ENCODE measurements around the gene NUP88.
A peak's percentile ranks its signal among the peaks of the same experiment; 100 is the strongest.
"Not testable (repeated sequence)": the region's sequence is repeated elsewhere in the genome, so short reads cannot be mapped to it uniquely, and the experiment has no call there.

NUP88 gene

DNA sequence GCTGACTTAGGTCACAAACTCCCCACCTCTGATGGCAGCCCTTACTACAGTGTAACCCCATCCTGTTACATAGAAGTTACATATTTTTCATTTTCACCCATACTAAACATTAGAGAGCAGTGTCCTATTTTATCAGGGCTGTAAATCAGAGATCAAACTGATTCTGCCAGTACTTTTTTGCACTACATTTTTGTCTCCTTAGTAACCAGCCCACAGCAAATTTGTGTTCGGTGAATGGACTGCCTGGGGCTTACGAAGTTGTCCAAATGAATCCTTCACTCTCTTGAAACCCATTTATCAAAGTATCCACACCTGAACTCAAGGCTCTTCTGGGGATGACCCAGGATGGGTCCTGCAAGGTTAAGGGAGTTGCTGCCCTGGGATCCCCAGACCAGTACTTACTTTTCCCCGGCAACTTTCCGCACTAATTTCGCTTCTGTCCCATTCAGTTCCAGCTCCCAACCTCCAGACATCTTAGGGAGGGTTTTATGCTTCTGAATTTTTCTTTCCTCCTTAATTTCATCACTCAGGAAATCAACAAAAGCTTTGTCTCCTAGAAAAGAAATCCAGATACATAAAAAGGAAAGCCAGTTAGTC lies 18.4 kb upstream of the NUP88 start:
- Histone ChIP-seq H3K4me2 (ENCODE audit: low read length) (peak overlapping the region; percentile 43), H3K79me2 (ENCODE audit: control insufficient read depth, insufficient read depth, low read length) (peaks cover 33% of the 10 kb centered on the region), H3K9ac (ENCODE audit: low read length) (peak overlapping the region; percentile 94), H2AK5ac (ENCODE audit: low read length) (no peak overlapping the region), H3K4me3 (ENCODE audit: low read length) (peak overlapping the region; percentile 88), H3K23ac (ENCODE audit: low read length) (no peak overlapping the region), H3K4ac (ENCODE audit: low read depth, low read length) (no peak overlapping the region), H3K36me3 (ENCODE audit: control insufficient read depth, insufficient read depth, low read length) (peaks cover 21% of the 10 kb centered on the region), H2BK5ac (ENCODE audit: low read length) (no peak overlapping the region), H3K18ac (ENCODE audit: low read length) (no peak overlapping the region), H3K4me1 (ENCODE audit: control insufficient read depth, low read depth, low read length) (no peaks in the 10 kb centered on the region), H3K79me1 (ENCODE audit: low read length) (peaks cover 3% of the 10 kb centered on the region), H3K27ac (ENCODE audit: low read depth, low read length) (no peak overlapping the region), H4K5ac (ENCODE audit: low read length) (no peak overlapping the region), H3K56ac (ENCODE audit: low read length) (peak overlapping the region; percentile 97), H4K8ac (ENCODE audit: low read depth, low read length) (no peak overlapping the region), H3K27me3 (ENCODE audit: insufficient read depth, low read length, poor library complexity) (no peaks in the 10 kb centered on the region), H2BK15ac (replicated peaks; ENCODE audit: low read depth) (no peak overlapping the region), H2BK120ac (ENCODE audit: low read depth, low read length) (no peak overlapping the region)
- WGBS (ENCODE audit: extremely low coverage, insufficient coverage, low lambda C conversion rate), result no CpG with 5 or more reads among the region's 5 CpGs
- no peak for DNase-seq

DNA sequence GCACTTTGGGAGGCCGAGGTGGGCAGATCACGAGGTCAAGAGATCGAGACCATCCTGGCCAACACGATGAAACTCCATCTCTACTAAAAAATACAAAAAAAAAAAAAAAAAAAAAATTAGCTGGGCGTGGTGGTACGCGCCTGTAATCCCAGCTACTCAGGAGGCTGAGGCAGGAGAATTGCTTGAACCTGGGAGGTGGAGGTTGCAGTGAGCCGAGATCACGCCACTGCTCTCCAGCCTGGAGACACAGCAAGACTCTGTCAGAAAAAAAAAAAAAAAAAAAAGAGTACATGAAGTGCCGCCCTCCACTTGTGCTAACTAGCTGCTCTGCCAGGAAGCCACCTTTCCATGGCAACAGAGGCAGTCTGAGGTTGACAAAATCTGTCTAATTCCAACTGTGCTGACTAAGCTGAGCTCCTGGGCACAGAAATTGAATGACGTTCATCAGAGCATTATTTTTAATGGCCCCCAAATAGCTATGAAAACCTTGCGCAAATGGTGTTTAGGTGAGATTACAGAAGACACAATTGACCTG lies 16.4 kb upstream of the NUP88 start:
- H3K79me1 ChIP-seq (ENCODE audit: low read length); H3K9ac ChIP-seq (ENCODE audit: low read length); H3K4me3 ChIP-seq (ENCODE audit: low read length); H4K8ac ChIP-seq (ENCODE audit: low read depth, low read length); H2AK5ac ChIP-seq (ENCODE audit: low read length); H3K27ac ChIP-seq (ENCODE audit: low read depth, low read length); H3K4me1 ChIP-seq (ENCODE audit: control insufficient read depth, low read depth, low read length); H3K27me3 ChIP-seq (ENCODE audit: insufficient read depth, low read length, poor library complexity); H2BK5ac ChIP-seq (ENCODE audit: low read length); H4K5ac ChIP-seq (ENCODE audit: low read length); H3K4ac ChIP-seq (ENCODE audit: low read depth, low read length); H3K4me2 ChIP-seq (ENCODE audit: low read length); H3K23ac ChIP-seq (ENCODE audit: low read length); H3K18ac ChIP-seq (ENCODE audit: low read length); H2BK120ac ChIP-seq (ENCODE audit: low read depth, low read length); H2BK15ac ChIP-seq (replicated peaks; ENCODE audit: low read depth); DNase-seq; H3K56ac ChIP-seq (ENCODE audit: low read length): not testable (repeated sequence)
- Histone ChIP-seq H3K79me2 (ENCODE audit: control insufficient read depth, insufficient read depth, low read length) (peaks cover 33% of the 10 kb centered on the region), H3K36me3 (ENCODE audit: control insufficient read depth, insufficient read depth, low read length) (peaks cover 21% of the 10 kb centered on the region)
- WGBS (ENCODE audit: extremely low coverage, insufficient coverage, low lambda C conversion rate), result no CpG with 5 or more reads among the region's 12 CpGs

DNA sequence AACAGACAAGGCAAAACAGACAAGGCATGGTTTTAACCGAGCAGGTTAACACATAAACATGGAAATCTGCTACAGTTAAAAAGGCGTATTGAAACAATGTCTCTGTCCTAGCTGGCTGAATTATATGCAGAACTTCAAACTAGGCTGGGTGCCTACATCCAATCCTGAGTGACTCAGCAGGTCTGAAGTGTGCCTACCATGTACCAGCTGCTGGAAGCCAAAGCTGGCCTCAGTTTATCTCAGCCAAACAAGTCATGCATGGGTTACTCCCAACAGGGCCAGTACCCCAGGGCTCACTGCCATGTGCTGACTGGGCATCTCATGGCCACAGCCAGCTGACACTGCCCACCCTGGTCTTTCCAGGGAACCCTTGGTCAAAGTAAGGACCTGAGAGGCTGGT lies 15.5 kb upstream of the NUP88 start:
- H3K18ac ChIP-seq (ENCODE audit: low read length), result no peak overlapping the region
- no peak overlapping the region for H3K4me3 ChIP-seq (ENCODE audit: low read length)
- H3K23ac ChIP-seq (ENCODE audit: low read length), result no peak overlapping the region
- H3K4ac ChIP-seq (ENCODE audit: low read depth, low read length), result no peak overlapping the region
- H3K79me2 ChIP-seq (ENCODE audit: control insufficient read depth, insufficient read depth, low read length), result peaks cover 33% of the 10 kb centered on the region
- WGBS (ENCODE audit: extremely low coverage, insufficient coverage, low lambda C conversion rate), result no CpG with 5 or more reads among the region's 2 CpGs
- no peak overlapping the region for H3K56ac ChIP-seq (ENCODE audit: low read length)
- peaks cover 3% of the 10 kb centered on the region for H3K79me1 ChIP-seq (ENCODE audit: low read length)
- H2BK15ac ChIP-seq (replicated peaks; ENCODE audit: low read depth), result no peak overlapping the region
- no peak overlapping the region for H2BK5ac ChIP-seq (ENCODE audit: low read length)
- peak overlapping the region; percentile 1 for H3K27ac ChIP-seq (ENCODE audit: low read depth, low read length)
- H2BK120ac ChIP-seq (ENCODE audit: low read depth, low read length), result no peak overlapping the region
- H3K9ac ChIP-seq (ENCODE audit: low read length), result no peak overlapping the region
- H4K5ac ChIP-seq (ENCODE audit: low read length), result no peak overlapping the region
- no peaks in the 10 kb centered on the region for H3K4me1 ChIP-seq (ENCODE audit: control insufficient read depth, low read depth, low read length)
- no peak for DNase-seq
- H4K8ac ChIP-seq (ENCODE audit: low read depth, low read length), result no peak overlapping the region
- peaks cover 21% of the 10 kb centered on the region for H3K36me3 ChIP-seq (ENCODE audit: control insufficient read depth, insufficient read depth, low read length)
- H2AK5ac ChIP-seq (ENCODE audit: low read length), result no peak overlapping the region
- no peaks in the 10 kb centered on the region for H3K27me3 ChIP-seq (ENCODE audit: insufficient read depth, low read length, poor library complexity)
- H3K4me2 ChIP-seq (ENCODE audit: low read length), result no peak overlapping the region

DNA sequence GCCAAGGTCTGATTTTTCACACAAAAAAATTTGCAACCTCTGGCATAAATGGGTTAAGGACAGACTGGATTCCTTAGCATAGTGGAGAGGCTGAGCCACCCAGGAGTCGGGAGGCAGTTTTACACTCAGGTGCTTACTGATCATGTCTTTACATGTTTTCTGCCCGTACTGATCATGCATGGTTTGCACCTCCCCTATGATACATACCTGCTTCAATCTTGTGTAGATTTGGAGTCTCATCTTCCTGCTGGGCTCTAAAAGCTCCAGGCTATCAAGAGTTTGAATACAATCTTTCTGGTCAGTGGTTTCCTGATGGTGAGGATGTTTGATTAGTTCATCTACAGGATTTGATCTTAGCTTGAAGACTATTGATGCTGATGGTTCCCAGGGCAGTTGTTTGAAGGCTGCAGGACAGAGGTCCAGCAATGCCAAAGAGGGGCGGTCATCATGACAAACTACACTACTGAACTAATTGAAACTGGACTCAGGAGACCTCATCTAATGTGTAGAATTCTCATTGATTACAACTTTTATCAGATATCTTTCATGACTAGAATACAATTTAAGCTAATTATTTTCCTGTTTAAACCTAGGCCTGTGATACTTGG lies 12.6 kb upstream of the NUP88 start:
- H3K36me3 ChIP-seq (ENCODE audit: control insufficient read depth, insufficient read depth, low read length), result peaks cover 24% of the 10 kb centered on the region
- DNase-seq, result no peak

DNA sequence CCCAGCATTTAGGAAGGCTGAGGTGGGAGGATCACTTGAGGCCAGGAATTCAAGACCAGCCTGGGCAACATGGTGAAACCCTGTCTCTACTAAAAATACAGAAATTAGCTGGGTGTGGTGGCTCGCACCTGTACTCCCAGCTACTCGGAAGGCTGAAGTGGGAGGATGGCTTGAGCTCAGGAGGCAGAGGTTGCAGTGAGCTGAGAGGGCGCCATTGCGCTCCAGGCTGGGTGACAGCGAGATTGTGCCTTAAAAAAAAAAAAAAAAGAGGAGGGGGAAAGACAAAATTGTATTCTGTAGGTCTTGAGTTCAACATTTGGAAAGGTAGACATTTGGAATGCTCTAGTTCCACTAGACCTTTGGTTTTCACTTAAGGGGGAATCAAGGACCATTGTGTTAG lies 11.8 kb upstream of the NUP88 start:
- not testable (repeated sequence) for H3K4ac ChIP-seq (ENCODE audit: low read depth, low read length); H2BK15ac ChIP-seq (replicated peaks; ENCODE audit: low read depth); H3K56ac ChIP-seq (ENCODE audit: low read length); H4K8ac ChIP-seq (ENCODE audit: low read depth, low read length); H3K4me2 ChIP-seq (ENCODE audit: low read length); H3K4me1 ChIP-seq (ENCODE audit: control insufficient read depth, low read depth, low read length); H3K27me3 ChIP-seq (ENCODE audit: insufficient read depth, low read length, poor library complexity); H3K18ac ChIP-seq (ENCODE audit: low read length); H3K9ac ChIP-seq (ENCODE audit: low read length); H2BK120ac ChIP-seq (ENCODE audit: low read depth, low read length); H3K4me3 ChIP-seq (ENCODE audit: low read length); H4K5ac ChIP-seq (ENCODE audit: low read length); H2AK5ac ChIP-seq (ENCODE audit: low read length); H3K23ac ChIP-seq (ENCODE audit: low read length); H3K27ac ChIP-seq (ENCODE audit: low read depth, low read length); H2BK5ac ChIP-seq (ENCODE audit: low read length); H3K79me1 ChIP-seq (ENCODE audit: low read length)
- peaks cover 11% of the 10 kb centered on the region for H3K79me2 ChIP-seq (ENCODE audit: control insufficient read depth, insufficient read depth, low read length)
- peaks cover 24% of the 10 kb centered on the region for H3K36me3 ChIP-seq (ENCODE audit: control insufficient read depth, insufficient read depth, low read length)
- no CpG with 5 or more reads among the region's 5 CpGs for WGBS (ENCODE audit: extremely low coverage, insufficient coverage, low lambda C conversion rate)
- DNase-seq, result peak; percentile 34

More for the DNA sequence above, 12.6 kb upstream of the NUP88 start:
- Histone ChIP-seq H3K27ac (ENCODE audit: low read depth, low read length) (no peak overlapping the region), H3K4ac (ENCODE audit: low read depth, low read length) (no peak overlapping the region), H2BK15ac (replicated peaks; ENCODE audit: low read depth) (no peak overlapping the region), H2BK5ac (ENCODE audit: low read length) (no peak overlapping the region), H3K27me3 (ENCODE audit: insufficient read depth, low read length, poor library complexity) (no peaks in the 10 kb centered on the region), H2BK120ac (ENCODE audit: low read depth, low read length) (no peak overlapping the region), H4K5ac (ENCODE audit: low read length) (no peak overlapping the region), H3K79me2 (ENCODE audit: control insufficient read depth, insufficient read depth, low read length) (peaks cover 16% of the 10 kb centered on the region), H3K79me1 (ENCODE audit: low read length) (peaks cover 3% of the 10 kb centered on the region), H3K9ac (ENCODE audit: low read length) (no peak overlapping the region), H3K4me3 (ENCODE audit: low read length) (no peak overlapping the region), H3K4me2 (ENCODE audit: low read length) (no peak overlapping the region), H3K23ac (ENCODE audit: low read length) (no peak overlapping the region), H3K56ac (ENCODE audit: low read length) (no peak overlapping the region), H3K4me1 (ENCODE audit: control insufficient read depth, low read depth, low read length) (no peaks in the 10 kb centered on the region), H2AK5ac (ENCODE audit: low read length) (no peak overlapping the region), H3K18ac (ENCODE audit: low read length) (no peak overlapping the region), H4K8ac (ENCODE audit: low read depth, low read length) (no peak overlapping the region)
- WGBS (ENCODE audit: extremely low coverage, insufficient coverage, low lambda C conversion rate), result no CpG with 5 or more reads among the region's 3 CpGs

Measured in mesendoderm (in vitro differentiated cells).